GM12878 (cell line): ENCODE data around the gene SRGAP1.

Experiments used
- CHD4 ChIP-seq: fragments of 200-600 bp; sonication (generic); IDR thresholded peaks from 2 replicates; pipeline ENCODE4 v1.6.1; 2016; ENCODE audit warnings: mild to moderate bottlenecking
- NFYA ChIP-seq: IDR thresholded peaks from 2 replicates; pipeline ENCODE4 v1.6.1; 2011; ENCODE audit warnings: low read depth, mild to moderate bottlenecking, low read length, improper control_type of control experiment, borderline replicate concordance
- TF ChIP-seq, protein P1 (sequence below), 3 experiments: IDR thresholded peaks in 2 of 3; conservative IDR thresholded peaks in 1 of 3; 2 replicates each; pipeline ENCODE4 v1.5.1; 2011; ENCODE audit warnings: low read depth in 3 of 3, low read length in 3 of 3, mild to moderate bottlenecking in 3 of 3, control low read depth in 2 of 3, moderate library complexity in 2 of 3, inconsistent platforms in 1 of 3, mixed read lengths in 1 of 3; ENCODE audit not compliant: control insufficient read depth in 2 of 3, insufficient read depth in 1 of 3; ENCODE audit errors: extremely low read depth in 1 of 3

DNA sequence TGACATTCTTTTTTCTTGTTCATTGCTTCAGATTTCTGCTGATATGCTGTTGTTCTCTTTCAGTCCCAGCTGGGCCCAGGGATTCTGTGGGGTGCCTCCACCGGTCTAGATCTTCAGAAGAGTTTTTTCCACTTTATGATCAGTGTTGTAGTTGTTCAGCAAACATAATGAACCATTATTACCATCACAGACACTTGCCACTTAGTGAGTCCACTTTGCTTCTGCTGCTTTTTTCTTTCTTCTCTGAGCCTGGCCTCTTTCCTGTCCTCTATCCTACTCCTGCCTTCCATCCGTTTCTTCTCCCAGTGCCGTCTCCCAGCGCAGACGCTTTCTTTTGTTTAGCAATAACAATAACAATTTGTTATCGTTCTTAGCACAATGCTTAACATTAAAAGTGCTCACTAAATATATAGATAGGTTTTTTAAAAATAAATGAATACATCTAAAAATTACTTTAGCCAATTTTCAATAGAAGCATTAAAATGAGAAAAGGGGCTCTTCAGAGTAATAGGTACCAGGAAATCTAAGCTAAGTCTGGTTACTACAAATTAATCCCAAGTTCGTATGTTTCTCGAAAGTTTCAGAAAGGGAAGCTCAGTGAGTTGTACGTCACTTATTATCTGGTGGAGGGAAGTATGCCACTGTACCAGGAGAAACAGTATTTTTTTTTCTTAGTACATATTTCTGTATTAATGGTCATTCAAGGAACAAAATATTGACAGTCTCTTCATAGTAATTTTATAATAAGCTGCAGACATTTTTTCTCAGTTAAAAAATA, 98.2 kb downstream of the SRGAP1 start:
- TF ChIP-seq CHD4 = no peak
- no peak for TF ChIP-seq NFYA
- TF ChIP-seq, protein P1, sequence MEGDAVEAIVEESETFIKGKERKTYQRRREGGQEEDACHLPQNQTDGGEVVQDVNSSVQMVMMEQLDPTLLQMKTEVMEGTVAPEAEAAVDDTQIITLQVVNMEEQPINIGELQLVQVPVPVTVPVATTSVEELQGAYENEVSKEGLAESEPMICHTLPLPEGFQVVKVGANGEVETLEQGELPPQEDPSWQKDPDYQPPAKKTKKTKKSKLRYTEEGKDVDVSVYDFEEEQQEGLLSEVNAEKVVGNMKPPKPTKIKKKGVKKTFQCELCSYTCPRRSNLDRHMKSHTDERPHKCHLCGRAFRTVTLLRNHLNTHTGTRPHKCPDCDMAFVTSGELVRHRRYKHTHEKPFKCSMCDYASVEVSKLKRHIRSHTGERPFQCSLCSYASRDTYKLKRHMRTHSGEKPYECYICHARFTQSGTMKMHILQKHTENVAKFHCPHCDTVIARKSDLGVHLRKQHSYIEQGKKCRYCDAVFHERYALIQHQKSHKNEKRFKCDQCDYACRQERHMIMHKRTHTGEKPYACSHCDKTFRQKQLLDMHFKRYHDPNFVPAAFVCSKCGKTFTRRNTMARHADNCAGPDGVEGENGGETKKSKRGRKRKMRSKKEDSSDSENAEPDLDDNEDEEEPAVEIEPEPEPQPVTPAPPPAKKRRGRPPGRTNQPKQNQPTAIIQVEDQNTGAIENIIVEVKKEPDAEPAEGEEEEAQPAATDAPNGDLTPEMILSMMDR (IDR thresholded peaks at IDR 0.05 in 2 of 3, conservative IDR thresholded peaks at IDR 0.05 in 1 of 3; ENCODE audit: control insufficient read depth in 2 of 3, extremely low read depth in 1 of 3, insufficient read depth in 1 of 3, low read depth in 3 of 3, low read length in 3 of 3) = no peak
